Effector memory CD4-positive, alpha-beta T cell (primary cell): ENCODE data around the gene LRRTM4.

Source experiments
- DNase-seq, 3 donors: peaks; one replicate each; pipeline ENCODE4 v3.0.0-alpha.2; 2020
- H3K27ac ChIP-seq: 2 replicates; pipeline ENCODE4 v1.7.0; 2013; ENCODE audit warnings: mild to moderate bottlenecking, low read length, moderate library complexity; ENCODE audit not compliant: insufficient read depth, poor library complexity, severe bottlenecking
- H3K27me3 ChIP-seq: replicated peaks from 2 replicates; pipeline ENCODE4 v1.7.0; 2013; ENCODE audit warnings: mild to moderate bottlenecking, low read length; ENCODE audit not compliant: insufficient read depth, control insufficient read depth, poor library complexity, severe bottlenecking
- H3K36me3 ChIP-seq: 2 replicates; pipeline ENCODE4 v1.7.0; 2013; ENCODE audit warnings: mild to moderate bottlenecking, low read length, moderate library complexity; ENCODE audit not compliant: control insufficient read depth, insufficient read depth
- H3K4me1 ChIP-seq: 2 replicates; pipeline ENCODE4 v1.7.0; 2013; ENCODE audit warnings: low read length, mild to moderate bottlenecking; ENCODE audit not compliant: control insufficient read depth, insufficient read depth, poor library complexity, severe bottlenecking
- H3K4me3 ChIP-seq: 2 replicates; pipeline ENCODE4 v1.7.0; 2013; ENCODE audit warnings: low read length, low read depth, mild to moderate bottlenecking; ENCODE audit not compliant: insufficient read depth, poor library complexity, severe bottlenecking
- H3K9me3 ChIP-seq: 2 replicates; pipeline ENCODE4 v1.7.0; 2013; ENCODE audit warnings: mild to moderate bottlenecking, low read length, moderate library complexity; ENCODE audit not compliant: control insufficient read depth

LRRTM4 gene

DNA sequence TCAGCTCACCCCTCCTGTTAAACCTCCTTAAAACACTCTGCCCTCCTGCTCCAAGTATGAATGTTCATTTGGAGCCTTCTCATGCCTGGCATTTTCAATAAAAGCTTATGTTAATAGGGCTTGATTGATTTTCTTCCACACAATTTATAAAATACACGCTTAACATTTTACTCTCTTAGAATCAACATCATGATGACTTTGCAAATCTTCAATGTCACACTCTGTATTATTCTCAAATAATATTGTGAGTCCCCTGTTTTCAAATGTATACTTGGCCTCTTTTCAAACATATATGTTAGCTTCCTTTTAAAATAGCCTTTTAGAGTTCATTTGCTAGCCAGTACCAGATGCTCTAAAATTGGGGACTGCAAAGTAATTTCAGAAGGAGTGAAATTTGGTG is 520.3 kb downstream of the LRRTM4 start:
- Histone ChIP-seq H3K27me3 (no peaks in the 10 kb centered on the region), H3K36me3 (no peaks in the 10 kb centered on the region)

DNA sequence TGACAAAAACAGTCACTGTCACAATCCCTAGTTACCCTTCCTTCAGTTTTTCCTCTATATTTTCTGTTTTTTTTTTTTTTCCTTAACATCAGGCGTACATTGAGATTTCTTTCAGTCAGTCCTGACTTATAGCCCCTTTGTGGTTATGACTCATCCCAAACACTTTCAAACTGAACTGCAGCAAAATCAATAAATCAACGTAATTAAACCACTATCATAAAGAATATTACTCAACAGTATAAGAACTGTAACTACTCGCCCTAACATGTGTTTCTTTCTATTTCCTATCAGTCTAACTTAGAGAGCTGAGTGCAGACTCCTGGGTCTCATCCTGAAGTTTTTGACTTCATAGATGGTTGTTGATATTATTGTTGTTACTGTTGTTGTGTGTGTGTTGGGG is 523.5 kb downstream of the LRRTM4 start:
- DNase-seq, result no peak
- Histone ChIP-seq H3K27me3 (no peaks in the 10 kb centered on the region), H3K36me3 (no peaks in the 10 kb centered on the region), H3K4me1 (no peaks in the 10 kb centered on the region), H3K27ac (no peak overlapping the region), H3K4me3 (no peak overlapping the region), H3K9me3 (peaks cover 7% of the 10 kb centered on the region)

More for the DNA sequence above, 520.3 kb downstream of the LRRTM4 start:
- Histone ChIP-seq H3K4me3 (no peak overlapping the region), H3K9me3 (peaks cover 7% of the 10 kb centered on the region), H3K27ac (no peak overlapping the region), H3K4me1 (no peaks in the 10 kb centered on the region)
- no peak for DNase-seq

DNA sequence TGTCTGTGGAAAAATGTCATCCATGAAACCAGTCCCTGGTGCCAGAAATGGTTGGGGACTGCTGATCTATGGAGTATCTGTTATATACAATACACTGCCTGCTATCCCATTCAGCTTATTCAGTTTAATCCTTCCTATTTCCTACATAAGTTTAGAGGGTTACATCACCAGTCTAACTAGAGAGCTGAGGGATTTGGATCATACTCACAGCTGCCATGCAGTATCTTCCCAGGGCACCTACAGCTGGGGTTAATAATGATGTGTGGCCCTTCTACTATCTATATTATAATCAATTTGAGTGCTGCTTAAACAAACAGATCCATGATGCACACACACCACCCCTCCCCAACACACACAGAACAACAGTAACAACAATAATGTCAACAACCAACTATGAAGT is 524.0 kb downstream of the LRRTM4 start:
- Histone ChIP-seq H3K36me3 (no peaks in the 10 kb centered on the region), H3K4me1 (no peaks in the 10 kb centered on the region), H3K27ac (no peak overlapping the region), H3K27me3 (no peaks in the 10 kb centered on the region), H3K4me3 (no peak overlapping the region), H3K9me3 (peaks cover 7% of the 10 kb centered on the region)
- DNase-seq, result no peak

DNA sequence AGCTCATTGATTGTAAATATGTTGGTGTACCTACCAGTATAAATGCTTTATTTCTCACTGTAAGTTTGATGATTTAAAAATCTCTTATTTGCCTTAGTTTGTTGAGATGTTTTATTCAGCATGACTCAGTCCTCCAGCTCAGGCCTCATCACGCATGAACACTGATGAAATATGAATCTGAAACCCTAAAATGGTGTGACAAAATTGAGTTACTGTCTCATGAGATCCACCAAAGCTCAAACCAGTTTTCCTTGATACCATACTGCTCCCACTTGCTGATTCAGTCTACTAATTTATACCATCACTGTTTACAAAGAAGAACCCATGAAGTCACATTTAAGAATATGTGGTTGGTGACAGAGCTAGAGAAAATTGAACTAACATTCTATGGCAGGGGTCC is 524.9 kb downstream of the LRRTM4 start:
- Histone ChIP-seq H3K4me3 (no peak overlapping the region), H3K9me3 (peaks cover 7% of the 10 kb centered on the region), H3K4me1 (no peaks in the 10 kb centered on the region), H3K27me3 (no peaks in the 10 kb centered on the region), H3K27ac (no peak overlapping the region), H3K36me3 (no peaks in the 10 kb centered on the region)
- DNase-seq, result no peak

DNA sequence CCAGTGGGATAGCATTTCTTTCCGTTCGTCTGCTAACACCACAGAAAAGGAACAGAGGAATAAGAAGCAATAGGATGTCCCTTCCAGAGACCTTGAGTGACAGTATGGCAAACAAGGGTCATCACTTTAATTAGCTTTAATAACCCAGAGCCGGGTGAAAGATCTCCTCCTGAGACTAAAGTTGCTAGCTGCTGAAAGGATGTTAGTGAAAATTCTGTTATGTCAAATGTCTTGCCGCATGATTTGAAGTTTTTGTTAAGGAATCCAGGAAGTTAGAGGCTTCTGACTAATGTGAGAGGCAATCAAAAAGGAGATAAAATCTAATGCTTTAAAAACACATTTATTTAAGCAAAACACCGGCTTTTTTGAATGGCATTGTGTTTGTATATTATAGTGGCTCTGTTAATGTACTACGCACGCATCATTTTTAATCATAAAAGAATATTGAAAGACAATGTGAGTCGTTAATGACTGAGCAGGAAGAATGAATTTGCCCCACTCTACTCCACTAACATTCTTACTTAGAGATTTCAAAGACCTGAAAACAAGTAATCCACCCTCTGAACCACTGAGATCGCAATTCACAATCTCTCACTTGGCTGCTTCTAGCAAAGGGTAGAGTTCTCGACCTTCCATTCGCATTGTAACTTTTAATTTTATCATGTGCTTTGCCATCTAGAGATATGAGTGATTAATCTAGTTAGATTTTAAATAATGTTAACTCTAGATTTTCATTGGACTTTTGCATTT is 536.6 kb downstream of the LRRTM4 start:
- no peak for DNase-seq
- no peak overlapping the region for H3K27ac ChIP-seq
- H3K9me3 ChIP-seq, result no peaks in the 10 kb centered on the region
- H3K27me3 ChIP-seq, result no peaks in the 10 kb centered on the region
- no peak overlapping the region for H3K4me3 ChIP-seq
- H3K36me3 ChIP-seq, result no peaks in the 10 kb centered on the region
- no peaks in the 10 kb centered on the region for H3K4me1 ChIP-seq

DNA sequence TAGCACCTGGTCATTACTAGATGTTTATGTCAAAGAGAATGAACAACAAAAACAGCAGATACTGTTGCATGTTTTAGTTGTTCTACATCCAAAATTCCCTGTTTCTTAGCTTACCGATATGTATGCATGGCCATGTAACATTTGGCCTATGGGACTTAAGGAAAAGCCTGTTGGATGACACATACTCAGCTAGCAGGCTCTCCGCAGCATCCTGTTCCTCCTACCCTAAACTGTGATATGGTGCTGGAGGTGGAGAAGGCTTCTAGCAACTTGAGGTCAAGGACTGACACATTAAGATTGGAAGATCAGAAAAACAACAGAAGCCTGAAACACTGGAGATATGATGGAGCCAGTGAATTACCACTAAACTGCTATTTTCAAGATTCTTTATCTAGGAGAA is 537.8 kb downstream of the LRRTM4 start:
- Histone ChIP-seq H3K9me3 (no peaks in the 10 kb centered on the region), H3K4me3 (no peak overlapping the region), H3K27me3 (no peaks in the 10 kb centered on the region), H3K36me3 (no peaks in the 10 kb centered on the region), H3K4me1 (no peaks in the 10 kb centered on the region), H3K27ac (no peak overlapping the region)
- DNase-seq, result no peak

DNA sequence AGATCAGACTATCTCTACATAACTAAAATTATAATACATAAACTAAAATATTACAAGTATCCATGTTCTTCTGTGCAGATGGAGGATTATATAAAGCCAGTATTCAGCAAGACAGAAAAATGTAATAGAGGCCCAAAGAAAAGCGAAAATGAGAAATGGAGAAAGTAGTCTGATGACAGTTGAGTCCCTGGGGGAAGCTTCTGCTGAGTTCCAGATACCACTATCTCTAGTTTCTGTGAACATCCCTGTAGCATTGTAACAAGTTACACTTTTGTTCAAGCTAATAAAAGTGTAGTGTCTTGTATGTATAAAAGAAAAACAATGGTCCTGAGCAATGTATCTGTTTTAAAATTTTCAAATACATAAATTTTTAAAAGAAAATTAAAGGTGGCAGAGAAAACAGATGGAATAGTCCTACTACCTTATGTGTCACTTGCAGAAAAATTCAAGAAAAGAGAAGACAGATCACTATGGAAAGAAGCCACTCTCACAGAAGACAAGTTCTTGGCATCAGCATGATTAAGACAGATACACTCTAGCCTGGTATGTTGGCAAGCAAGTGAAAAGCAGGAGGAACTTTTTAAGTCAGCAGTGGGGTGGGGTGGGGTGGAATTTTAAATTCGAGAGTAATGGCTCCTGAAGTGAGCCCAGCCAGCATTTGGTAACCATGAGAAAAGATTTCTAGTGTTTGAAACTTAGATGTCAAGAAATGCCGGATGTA is 541.9 kb downstream of the LRRTM4 start:
- Histone ChIP-seq H3K4me1 (no peaks in the 10 kb centered on the region), H3K36me3 (no peaks in the 10 kb centered on the region), H3K4me3 (no peak overlapping the region), H3K27ac (no peak overlapping the region), H3K27me3 (no peaks in the 10 kb centered on the region), H3K9me3 (no peaks in the 10 kb centered on the region)
- no peak for DNase-seq

DNA sequence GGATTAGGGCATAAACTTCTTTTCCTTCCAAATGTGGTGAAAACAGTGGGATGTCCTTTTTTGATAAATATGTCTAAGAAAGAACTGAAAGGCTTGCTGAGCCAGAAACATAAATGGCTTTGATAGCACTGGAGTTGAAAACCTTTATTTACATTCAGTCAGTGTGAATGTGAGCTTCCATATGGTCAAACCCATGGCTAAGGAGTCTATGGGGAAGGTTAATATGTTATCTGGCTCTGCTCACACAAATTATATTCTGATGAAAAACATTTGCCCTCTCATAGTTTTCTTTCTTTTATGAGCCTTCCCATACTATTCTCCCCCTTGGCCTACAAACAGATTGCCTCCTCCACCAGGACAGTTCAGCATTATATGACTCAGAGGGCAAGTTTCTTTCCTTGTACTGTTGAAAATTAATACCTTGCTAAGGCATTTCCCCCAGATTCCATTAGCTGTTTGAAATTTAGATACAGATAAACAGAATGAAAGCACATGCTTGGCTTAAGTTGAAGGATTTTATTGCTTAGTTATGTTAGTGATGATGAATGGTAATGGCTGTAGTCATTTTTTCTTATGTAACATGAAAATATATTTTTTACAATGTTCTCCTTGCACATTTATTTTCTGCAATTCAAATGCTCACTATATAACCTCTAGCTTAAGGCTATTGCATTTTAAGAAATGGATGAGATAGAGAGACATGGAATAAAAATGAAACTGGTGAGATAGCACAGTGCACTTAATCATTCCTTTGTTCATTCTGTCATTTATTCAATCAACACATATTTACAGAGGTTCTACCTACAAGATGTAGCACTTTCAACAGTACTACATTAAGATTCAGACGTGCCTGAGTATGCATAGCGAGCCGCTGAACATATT is 544.1 kb downstream of the LRRTM4 start:
- no peak overlapping the region for H3K4me3 ChIP-seq
- H3K27ac ChIP-seq, result no peak overlapping the region
- H3K9me3 ChIP-seq, result no peaks in the 10 kb centered on the region
- H3K36me3 ChIP-seq, result no peaks in the 10 kb centered on the region
- DNase-seq, result no peak
- H3K4me1 ChIP-seq, result no peaks in the 10 kb centered on the region
- H3K27me3 ChIP-seq, result no peaks in the 10 kb centered on the region

DNA sequence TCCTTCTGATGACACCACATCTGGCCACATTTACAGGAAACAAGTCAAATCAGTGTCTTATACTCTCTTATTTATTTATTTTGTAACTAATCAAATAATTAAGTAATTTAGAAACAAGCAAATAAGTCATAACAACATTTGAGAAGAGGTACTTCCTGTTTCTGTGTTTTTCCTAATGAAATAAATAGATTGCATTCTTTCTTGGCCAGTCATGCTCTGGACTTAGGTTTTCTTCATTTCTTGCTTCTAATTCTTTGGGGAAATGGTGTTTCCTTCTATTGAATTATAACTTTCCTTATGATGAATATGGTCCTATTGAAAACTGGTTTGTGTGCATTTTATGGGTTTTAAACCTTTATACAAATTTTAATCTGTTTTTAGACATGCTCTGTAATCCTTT is 546.4 kb downstream of the LRRTM4 start:
- Histone ChIP-seq H3K4me3 (no peak overlapping the region), H3K27ac (no peak overlapping the region), H3K27me3 (no peaks in the 10 kb centered on the region), H3K36me3 (no peaks in the 10 kb centered on the region), H3K9me3 (no peaks in the 10 kb centered on the region), H3K4me1 (no peaks in the 10 kb centered on the region)
- DNase-seq, result no peak

DNA sequence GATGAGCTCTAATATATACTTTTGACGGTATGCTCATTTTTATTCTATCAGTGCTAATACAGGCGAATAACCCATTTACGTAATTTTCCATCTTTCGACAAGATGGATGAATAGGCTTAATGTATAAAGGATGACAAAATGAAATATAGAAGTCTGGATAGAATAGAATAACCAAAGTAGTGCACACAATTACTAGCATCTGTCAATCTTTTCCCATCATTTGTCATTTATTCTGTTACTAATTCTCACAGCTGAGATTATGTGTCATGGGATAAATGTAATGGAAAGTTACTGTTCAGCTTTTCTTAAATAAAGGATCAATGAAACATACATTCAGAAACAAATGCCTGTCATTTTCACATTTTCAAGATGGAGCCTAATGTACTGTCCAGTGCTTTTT is 548.6 kb downstream of the LRRTM4 start:
- Histone ChIP-seq H3K4me3 (no peak overlapping the region), H3K27ac (no peak overlapping the region), H3K27me3 (no peaks in the 10 kb centered on the region), H3K36me3 (no peaks in the 10 kb centered on the region), H3K9me3 (no peaks in the 10 kb centered on the region), H3K4me1 (no peaks in the 10 kb centered on the region)
- DNase-seq, result no peak
